Hematopoietic multipotent progenitor cell treated with erythropoietin and hydrocortisone succinate and interleukin-3 and kit ligand, for 6 days (in vitro differentiated cells): ENCODE measurements around the gene ELMOD3.
"Not testable (repeated sequence)": the region's sequence is repeated elsewhere in the genome, so short reads cannot be mapped to it uniquely, and the experiment has no call there.

ENCODE experiments used
- DNase-seq: peaks from one replicate; pipeline ENCODE4 v3.0.0-alpha.2; 2015

Gene ELMOD3

GRCh38 chr2:85429213-85429923 is 74.8 kb downstream of the ELMOD3 start:
- DNase-seq, result no peak

DNA sequence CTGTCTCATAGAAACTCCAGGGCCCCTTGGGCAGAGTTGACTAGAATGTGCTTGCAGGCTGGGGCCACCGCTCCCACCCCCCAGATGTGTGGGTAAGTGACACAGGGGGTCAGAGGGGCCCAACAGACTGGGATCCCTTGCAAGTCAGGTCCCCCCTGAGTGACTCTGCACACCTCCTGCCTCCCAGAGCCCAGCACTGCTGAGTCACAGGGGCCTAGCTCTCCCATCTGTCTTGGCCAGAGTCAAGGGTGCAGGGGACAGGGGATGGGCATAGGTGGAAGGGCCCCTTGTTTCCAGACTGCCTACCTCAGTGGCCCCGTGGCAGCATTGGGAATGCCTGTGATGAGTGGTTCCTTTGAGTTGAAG is 75.3 kb downstream of the ELMOD3 start:
- DNase-seq, result no peak

DNA sequence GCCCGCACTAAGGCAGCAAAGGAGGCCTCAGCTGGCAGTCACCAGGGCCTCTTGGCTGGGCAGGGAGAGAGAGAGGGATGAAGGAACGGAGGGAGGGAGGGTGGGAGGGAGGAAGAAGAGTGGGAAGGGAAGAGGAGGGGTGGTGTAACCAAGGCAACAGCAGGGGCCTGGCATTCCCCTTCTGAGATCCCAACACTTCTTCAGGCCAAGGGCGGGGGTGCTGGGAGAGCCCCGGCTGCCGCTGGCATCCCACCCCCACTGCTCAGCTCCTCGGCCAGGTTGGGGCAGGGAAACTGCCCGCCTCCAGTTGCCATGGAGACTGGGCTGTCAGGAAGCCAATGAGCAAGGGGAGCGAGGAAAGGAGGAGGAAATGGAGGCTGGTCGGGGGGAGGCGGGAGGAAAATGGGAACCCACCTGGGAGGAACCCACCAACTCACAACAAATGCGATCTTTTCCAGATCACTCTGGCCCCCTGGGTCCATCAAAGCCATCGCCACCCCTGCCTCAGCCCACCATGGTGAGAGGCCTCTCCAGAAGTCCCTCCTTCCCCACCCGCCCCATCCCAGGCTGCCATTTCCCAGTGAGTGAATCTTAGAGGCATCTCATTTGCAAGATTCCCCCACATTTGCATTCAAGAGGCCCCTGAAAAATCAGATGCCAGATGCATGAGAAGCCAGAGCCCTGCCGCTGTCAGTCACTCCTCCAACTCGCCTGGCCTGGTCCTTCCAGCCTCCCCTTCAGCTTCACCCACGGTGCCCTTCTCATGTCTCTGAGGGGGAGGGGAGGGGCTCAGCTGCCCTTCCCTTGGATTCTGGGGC is 76.4 kb downstream of the ELMOD3 start:
- DNase-seq, result no peak

GRCh38 chr2:85431570-85432205 is 77.1 kb downstream of the ELMOD3 start:
- no peak for DNase-seq

- peak; percentile 45 for DNase-seq
Measured at GRCh38 chr2:85433511-85434089, 79.0 kb downstream of the ELMOD3 start.

GRCh38 chr2:85434696-85435095 is 80.1 kb downstream of the ELMOD3 start:
- DNase-seq, result no peak

DNA sequence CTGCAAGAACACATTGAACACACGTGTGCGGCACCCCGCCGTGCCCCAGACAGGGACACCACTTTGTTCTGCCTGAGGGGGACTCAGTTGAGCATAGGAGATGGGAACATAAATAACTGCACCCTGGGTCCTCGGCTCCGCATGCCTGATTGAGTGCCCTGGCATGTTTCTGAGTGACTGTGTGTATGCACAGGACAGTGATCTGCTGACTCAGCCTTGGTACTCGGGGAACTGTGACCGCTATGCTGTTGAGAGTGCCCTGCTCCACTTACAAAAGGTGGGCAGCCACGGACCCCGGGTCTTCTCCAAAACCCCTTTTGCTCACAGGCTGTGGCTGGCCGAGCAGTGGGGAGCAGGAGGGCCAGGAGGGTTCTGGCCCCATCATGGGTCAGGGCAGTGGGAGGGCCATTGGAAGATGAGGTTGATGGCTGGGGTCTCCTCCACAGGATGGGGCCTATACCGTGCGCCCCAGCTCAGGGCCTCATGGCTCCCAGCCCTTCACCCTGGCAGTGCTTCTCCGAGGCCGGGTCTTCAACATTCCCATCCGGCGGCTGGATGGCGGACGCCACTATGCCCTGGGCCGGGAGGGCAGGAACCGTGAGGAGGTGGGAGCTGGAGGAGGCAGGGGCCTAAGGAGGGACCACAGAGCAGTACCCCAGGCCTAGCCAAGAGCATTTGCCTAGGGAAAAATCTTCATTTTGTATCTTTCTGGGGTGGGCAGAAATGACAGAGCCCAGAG is 80.8 kb downstream of the ELMOD3 start:
- no peak for DNase-seq

DNA sequence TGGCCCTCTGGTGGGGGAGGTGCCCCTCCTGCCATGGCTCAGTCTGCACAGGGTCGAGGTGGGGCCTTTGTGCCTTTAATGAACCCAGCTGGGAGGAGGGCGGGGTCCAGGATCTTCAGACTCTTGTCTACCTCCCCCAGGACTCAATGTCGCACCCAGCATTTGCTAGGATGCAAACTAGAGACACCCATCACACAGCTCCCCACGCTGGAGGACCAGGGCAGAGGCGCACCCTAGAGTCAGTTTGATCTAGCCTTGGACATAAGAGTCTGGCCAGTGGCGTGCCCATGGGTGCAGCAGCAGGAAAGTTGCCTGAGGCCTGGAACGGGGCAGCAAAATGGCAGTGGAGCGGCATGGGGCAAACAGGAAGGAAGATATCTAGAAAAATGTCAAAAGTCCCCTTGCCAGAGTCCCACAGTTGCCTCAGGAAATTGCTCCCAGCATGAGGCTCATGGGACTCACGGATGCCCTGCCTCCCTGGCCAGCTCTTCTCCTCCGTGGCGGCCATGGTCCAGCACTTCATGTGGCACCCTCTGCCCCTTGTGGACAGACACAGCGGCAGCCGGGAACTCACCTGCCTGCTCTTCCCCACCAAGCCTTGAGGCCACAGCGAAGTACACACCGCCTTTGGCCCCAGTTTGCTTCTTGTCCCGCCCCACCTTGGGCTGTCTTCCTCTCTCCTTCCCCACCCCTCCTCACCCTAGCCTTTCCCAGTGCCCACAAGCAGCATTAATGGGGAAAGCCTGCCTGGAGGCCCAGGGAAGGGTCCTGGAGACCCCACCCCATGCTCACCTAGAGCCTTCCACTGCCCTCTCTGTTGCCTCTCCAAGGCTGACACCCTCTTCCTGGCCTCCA is 81.6 kb downstream of the ELMOD3 start:
- DNase-seq, result peak; percentile 51

GRCh38 chr2:85436836-85437487 is 82.4 kb downstream of the ELMOD3 start:
- peak; percentile 47 for DNase-seq

GRCh38 chr2:85437488-85438200 is 83.1 kb downstream of the ELMOD3 start:
- DNase-seq, result peak; percentile 94

GRCh38 chr2:85438201-85439024 is 83.8 kb downstream of the ELMOD3 start:
- DNase-seq, result peak; percentile 33

DNA sequence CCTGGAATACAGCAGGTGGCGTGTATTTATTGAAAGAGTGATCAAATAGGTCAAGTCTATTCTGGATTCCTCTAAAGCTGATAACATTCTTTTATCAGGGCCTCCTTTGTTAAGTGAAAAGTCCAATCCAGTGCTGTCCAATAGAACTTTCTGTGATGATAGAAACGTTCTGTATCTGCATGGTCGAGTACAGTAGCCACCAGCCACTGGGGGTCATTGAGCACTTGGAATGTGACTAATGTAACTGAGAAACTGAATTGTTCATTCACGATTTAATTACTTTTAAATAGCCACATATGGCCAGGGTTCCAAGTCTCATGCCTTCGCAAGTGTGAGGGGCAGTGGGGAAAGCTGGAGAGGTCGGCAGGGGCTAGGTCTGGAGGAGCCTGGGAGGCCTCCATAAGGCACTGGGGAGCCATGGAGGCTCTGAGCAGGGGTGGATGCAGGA is 84.5 kb downstream of the ELMOD3 start:
- no peak for DNase-seq

GRCh38 chr2:85439569-85439968 is 85.0 kb downstream of the ELMOD3 start:
- not testable (repeated sequence) for DNase-seq

- no peak for DNase-seq
Measured at GRCh38 chr2:85439986-85440385, 85.4 kb downstream of the ELMOD3 start.

GRCh38 chr2:85440729-85441128 is 86.2 kb downstream of the ELMOD3 start:
- DNase-seq, result no peak
